HepG2 (cell line): ENCODE data around the gene RUFY2. TPM values are rescaled to one million over a fixed set of nuclear protein-coding genes. Genes with fewer than 3 reads are reported as not detected.

Source experiments
- ATAC-seq: fragments of 200-7000 bp; cut with Tn5 transposase; 3 replicates; pipeline ENCODE4 v1.9.1; 2020; ENCODE audit warnings: mild to moderate bottlenecking, moderate library complexity
- BruUV-seq: library from RNA; stranded (reverse); fragments of 400-500 nt; replicated peaks from 2 replicates; lab custom pipeline; 2021; lab: Mats Ljungman, UMichigan
- CTCF ChIA-PET: fragments of 300-600 bp; formaldehyde crosslinking; extraction: SDS; loops from one replicate; lab custom pipeline; 2021; ENCODE audit warnings: low total read pairs, inconsistent platforms, low intra/inter-chr PET ratio; lab: Yijun Ruan, JAX
- POLR2A ChIA-PET: fragments of 350-600 bp; sonication (Branson Sonifier 250); formaldehyde crosslinking; loops from one replicate; lab custom pipeline; 2020; ENCODE audit warnings: antibody characterized with exemption, inconsistent platforms; lab: Yijun Ruan, JAX
- DNase-seq: peaks from one replicate; pipeline ENCODE4 v3.0.0-alpha.2; 2015; ENCODE audit warnings: low spot score
- FAIRE-seq: peaks from 3 replicates; lab custom pipeline; 2011; peaks lifted over from hg19 to GRCh38; lab: Jason Lieb, UNC
- H2AFZ ChIP-seq: one replicate; pipeline ENCODE4 v1.6.1; 2011; ENCODE audit warnings: low read length, inconsistent platforms
- H3K27ac ChIP-seq: fragments of 300-600 bp; 3 replicates; pipeline ENCODE4 v1.8.0; 2011; ENCODE audit warnings: mixed run types, mild to moderate bottlenecking, mixed read lengths, low read length, inconsistent platforms; ENCODE audit not compliant: insufficient read depth; ENCODE audit errors: extremely low read length
- H3K27me3 ChIP-seq, 2 experiments: fragments of 200-600 bp in 1 of 2; 2 replicates in 1 of 2; 3 replicates in 1 of 2; pipeline versions ENCODE4 v1.6.0 to v1.8.0; 2011; ENCODE audit warnings: low read length in 2 of 2, mild to moderate bottlenecking in 2 of 2, moderate library complexity in 2 of 2, inconsistent platforms in 1 of 2; ENCODE audit not compliant: insufficient read depth in 2 of 2, control insufficient read depth in 1 of 2
- H3K36me3 ChIP-seq, 2 experiments: fragments of 200-600 bp in 1 of 2; replicated peaks in 1 of 2; 2 replicates in 1 of 2; 3 replicates in 1 of 2; pipeline versions ENCODE4 v1.5.1 to v1.8.0; 2011; ENCODE audit warnings: low read length in 2 of 2, inconsistent platforms in 1 of 2; ENCODE audit not compliant: insufficient read depth in 2 of 2, control insufficient read depth in 1 of 2
- H3K4me1 ChIP-seq: 2 replicates; pipeline ENCODE4 v1.5.1; 2012; ENCODE audit warnings: low read length, inconsistent platforms; ENCODE audit not compliant: insufficient read depth
- H3K4me2 ChIP-seq: 2 replicates; pipeline ENCODE4 v1.6.0; 2011; ENCODE audit warnings: low read depth, low read length, inconsistent platforms
- H3K4me3 ChIP-seq, 3 experiments: fragments of 200-600 bp in 1 of 3; sonication (generic), shearing (Covaris generic) in 1 of 3; replicated peaks in 1 of 3; 2 replicates each; pipeline ENCODE4 v1.5.1; 2011 to 2016; ENCODE audit warnings: low read length in 3 of 3, inconsistent platforms in 2 of 3, low read depth in 2 of 3, mild to moderate bottlenecking in 2 of 3, control low read depth in 1 of 3, mixed read lengths in 1 of 3; ENCODE audit not compliant: insufficient read depth in 1 of 3
- H3K79me2 ChIP-seq: one replicate; pipeline ENCODE4 v1.6.1; 2011; ENCODE audit warnings: low read length, inconsistent platforms; ENCODE audit not compliant: insufficient read depth
- H3K9ac ChIP-seq: 2 replicates; pipeline ENCODE4 v1.6.0; 2011; ENCODE audit warnings: mild to moderate bottlenecking, low read depth, low read length, inconsistent platforms; ENCODE audit not compliant: insufficient read depth
- H3K9me3 ChIP-seq: 2 replicates; pipeline ENCODE4 v1.5.1; 2012; ENCODE audit warnings: mild to moderate bottlenecking, low read length
- H4K20me1 ChIP-seq: 2 replicates; pipeline ENCODE4 v1.6.0; 2011; ENCODE audit warnings: inconsistent platforms, mild to moderate bottlenecking, low read length, moderate library complexity; ENCODE audit not compliant: insufficient read depth
- HDAC6 ChIP-seq: fragments of 200-600 bp; sonication (generic); IDR thresholded peaks from 2 replicates; pipeline ENCODE4 v1.7.0; 2017; ENCODE audit warnings: mild to moderate bottlenecking, antibody characterized with exemption, low read length, low read depth
- KDM5A ChIP-seq: fragments of 200-600 bp; sonication (generic); IDR thresholded peaks from 2 replicates; pipeline ENCODE4 v1.7.0; 2018; ENCODE audit warnings: antibody characterized with exemption, mild to moderate bottlenecking, low read length, borderline replicate concordance
- ZNF883 ChIP-seq: sonication (generic); formaldehyde crosslinking; IDR thresholded peaks from 2 replicates; pipeline ENCODE4 v1.5.1; 2020; ENCODE audit warnings: mild to moderate bottlenecking, missing genetic modification reagents; ENCODE audit errors: not compliant biosample characterization
- WGBS: methylation state at CpG from one replicate; pipeline ENCODE4 v1.1.6; 2017; ENCODE audit warnings: low lambda C conversion rate; 5-methylcytosine and 5-hydroxymethylcytosine counted together
- in situ Hi-C: cut with HindIII; loops from 2 replicates; pipeline ENCODE4 v1.10.0; 2017; ENCODE audit warnings: low pct_unique_long_range_greater_than_20kb; ENCODE audit not compliant: extremely low pct_ligation_motif_present
- intact Hi-C: fragments of 100-400 bp; cut with micrococcal nuclease; formaldehyde crosslinking; loops from one replicate; pipeline ENCODE4 v1.10.0; 2022; ENCODE audit not compliant: unreplicated experiment
- polyA plus RNA-seq, 8 experiments: library from polyadenylated mRNA; depleted of rRNA in 3 of 8; stranded (reverse) in 7 of 8; unstranded in 1 of 8; fragments of >200 nt; fragmentation: Illumina TruSeq in 4 of 8; extraction: Trizol in 4 of 8; gene quantifications; 2 replicates each; pipeline versions ENCODE4 v1.2.1 to v1.2.3, GENCODE V29; 2011 to 2016; ENCODE audit warnings: low read depth in 4 of 8, missing spikeins in 1 of 8, mixed read lengths in 1 of 8; ENCODE audit not compliant: insufficient read depth in 1 of 8
- total RNA-seq, 5 experiments: library from RNA; depleted of rRNA; stranded (reverse); fragments of >200 nt; fragmentation: Illumina TruSeq; extraction: Trizol; gene quantifications; 2 replicates each; pipeline ENCODE4 v1.2.3, GENCODE V29; 2016; ENCODE audit warnings: low read depth in 1 of 5
- TF ChIP-seq, protein P1 (sequence below): sonication (generic); formaldehyde crosslinking; IDR thresholded peaks from 2 replicates; pipeline ENCODE4 v1.9.0; 2021; ENCODE audit warnings: mild to moderate bottlenecking, missing genetic modification reagents
- TF ChIP-seq, protein P2 (sequence below): sonication (generic); formaldehyde crosslinking; IDR thresholded peaks from 2 replicates; pipeline ENCODE4 v1.4.0; 2020; ENCODE audit warnings: missing genetic modification reagents

RUFY2 gene
- total and polyA plus RNA-seq, 2 of the 13 experiments (the other 11 are each of a cell fraction or from before 2014, with no cell fraction given) = 10.1 to 16.1 TPM

DNA sequence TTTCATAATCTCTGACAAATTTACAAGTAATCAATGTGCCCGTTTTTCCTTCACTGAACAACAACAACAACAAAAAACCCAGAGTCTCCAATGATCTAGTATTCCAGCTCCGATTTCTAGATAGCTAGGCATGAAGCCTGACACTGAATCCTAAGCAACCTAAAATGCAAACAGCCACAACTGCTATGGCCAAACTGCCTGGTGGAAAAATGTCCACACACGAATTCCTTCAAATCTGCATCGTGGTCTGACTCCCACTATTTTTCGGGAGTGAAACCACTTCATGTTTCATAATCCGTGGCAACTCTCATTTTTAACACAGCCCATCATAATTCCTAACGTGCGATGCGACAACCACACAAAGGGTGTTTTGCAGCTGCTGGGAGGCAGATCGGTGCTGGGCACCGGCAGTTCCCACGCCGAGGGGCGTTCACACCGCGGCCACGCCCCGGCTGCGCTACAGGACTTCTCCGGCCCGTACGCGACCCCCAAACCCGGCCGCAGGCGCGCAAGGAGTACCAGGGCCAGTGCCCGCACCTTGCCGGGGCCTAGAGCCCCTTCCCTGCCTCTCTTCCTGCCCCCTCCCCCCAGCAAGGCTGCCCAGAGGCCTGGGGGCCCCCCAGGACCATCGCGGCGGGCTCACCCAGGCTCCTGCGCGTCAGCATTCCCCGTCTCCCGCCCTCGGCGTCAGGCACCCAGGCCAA lies 814 bp downstream of the RUFY2 start:
- ATAC-seq = peak; percentile 63
- H3K4me1 ChIP-seq = peaks cover 24% of the 10 kb centered on the region
- H3K4me2 ChIP-seq = peak overlapping the region; percentile 99
- POLR2A ChIA-PET = interaction anchor here (0.9 to 1.0 kb wide), 3 partner anchors 18 to 74 kb away, joined by 3 to 4 read pairs (median 3); partner anchors contain the start of genes HNRNPH3 and PBLD
- CTCF ChIA-PET = no interaction called here
- no peak for FAIRE-seq
- peak; percentile 23 for DNase-seq
- H3K36me3 ChIP-seq = peaks cover 2% of the 10 kb centered on the region in 2 experiments; a peak in 4 of 5 replicates
- WGBS = under 1% methylated on average over 13 of the region's 38 CpGs
- no peaks in the 10 kb centered on the region for H3K9me3 ChIP-seq
- peaks cover 41% of the 10 kb centered on the region for H3K79me2 ChIP-seq
- H3K4me3 ChIP-seq = peak overlapping the region; percentile 85 to 100 (median 98)
- peaks cover 6% of the 10 kb centered on the region for H4K20me1 ChIP-seq
- no TSS peak for BruUV-seq
- no peak overlapping the region for H2AFZ ChIP-seq
- no peaks in the 10 kb centered on the region; a peak in 1 of 5 replicates for H3K27me3 ChIP-seq
- H3K27ac ChIP-seq = peak overlapping the region; percentile 90
- in situ Hi-C loops = no loop called here
- intact Hi-C loops = loop anchor here (10.0 kb wide), 2 partner anchors 61 to 139 kb away; no protein-coding TSS in a partner anchor
- peak overlapping the region; percentile 93 for H3K9ac ChIP-seq
- TF ChIP-seq, protein P1, sequence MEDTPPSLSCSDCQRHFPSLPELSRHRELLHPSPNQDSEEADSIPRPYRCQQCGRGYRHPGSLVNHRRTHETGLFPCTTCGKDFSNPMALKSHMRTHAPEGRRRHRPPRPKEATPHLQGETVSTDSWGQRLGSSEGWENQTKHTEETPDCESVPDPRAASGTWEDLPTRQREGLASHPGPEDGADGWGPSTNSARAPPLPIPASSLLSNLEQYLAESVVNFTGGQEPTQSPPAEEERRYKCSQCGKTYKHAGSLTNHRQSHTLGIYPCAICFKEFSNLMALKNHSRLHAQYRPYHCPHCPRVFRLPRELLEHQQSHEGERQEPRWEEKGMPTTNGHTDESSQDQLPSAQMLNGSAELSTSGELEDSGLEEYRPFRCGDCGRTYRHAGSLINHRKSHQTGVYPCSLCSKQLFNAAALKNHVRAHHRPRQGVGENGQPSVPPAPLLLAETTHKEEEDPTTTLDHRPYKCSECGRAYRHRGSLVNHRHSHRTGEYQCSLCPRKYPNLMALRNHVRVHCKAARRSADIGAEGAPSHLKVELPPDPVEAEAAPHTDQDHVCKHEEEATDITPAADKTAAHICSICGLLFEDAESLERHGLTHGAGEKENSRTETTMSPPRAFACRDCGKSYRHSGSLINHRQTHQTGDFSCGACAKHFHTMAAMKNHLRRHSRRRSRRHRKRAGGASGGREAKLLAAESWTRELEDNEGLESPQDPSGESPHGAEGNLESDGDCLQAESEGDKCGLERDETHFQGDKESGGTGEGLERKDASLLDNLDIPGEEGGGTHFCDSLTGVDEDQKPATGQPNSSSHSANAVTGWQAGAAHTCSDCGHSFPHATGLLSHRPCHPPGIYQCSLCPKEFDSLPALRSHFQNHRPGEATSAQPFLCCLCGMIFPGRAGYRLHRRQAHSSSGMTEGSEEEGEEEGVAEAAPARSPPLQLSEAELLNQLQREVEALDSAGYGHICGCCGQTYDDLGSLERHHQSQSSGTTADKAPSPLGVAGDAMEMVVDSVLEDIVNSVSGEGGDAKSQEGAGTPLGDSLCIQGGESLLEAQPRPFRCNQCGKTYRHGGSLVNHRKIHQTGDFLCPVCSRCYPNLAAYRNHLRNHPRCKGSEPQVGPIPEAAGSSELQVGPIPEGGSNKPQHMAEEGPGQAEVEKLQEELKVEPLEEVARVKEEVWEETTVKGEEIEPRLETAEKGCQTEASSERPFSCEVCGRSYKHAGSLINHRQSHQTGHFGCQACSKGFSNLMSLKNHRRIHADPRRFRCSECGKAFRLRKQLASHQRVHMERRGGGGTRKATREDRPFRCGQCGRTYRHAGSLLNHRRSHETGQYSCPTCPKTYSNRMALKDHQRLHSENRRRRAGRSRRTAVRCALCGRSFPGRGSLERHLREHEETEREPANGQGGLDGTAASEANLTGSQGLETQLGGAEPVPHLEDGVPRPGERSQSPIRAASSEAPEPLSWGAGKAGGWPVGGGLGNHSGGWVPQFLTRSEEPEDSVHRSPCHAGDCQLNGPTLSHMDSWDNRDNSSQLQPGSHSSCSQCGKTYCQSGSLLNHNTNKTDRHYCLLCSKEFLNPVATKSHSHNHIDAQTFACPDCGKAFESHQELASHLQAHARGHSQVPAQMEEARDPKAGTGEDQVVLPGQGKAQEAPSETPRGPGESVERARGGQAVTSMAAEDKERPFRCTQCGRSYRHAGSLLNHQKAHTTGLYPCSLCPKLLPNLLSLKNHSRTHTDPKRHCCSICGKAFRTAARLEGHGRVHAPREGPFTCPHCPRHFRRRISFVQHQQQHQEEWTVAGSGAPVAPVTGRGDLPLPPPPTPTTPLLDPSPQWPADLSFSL (CRISPR knock-in tag) = peak; percentile 52
- TF ChIP-seq, protein P2, sequence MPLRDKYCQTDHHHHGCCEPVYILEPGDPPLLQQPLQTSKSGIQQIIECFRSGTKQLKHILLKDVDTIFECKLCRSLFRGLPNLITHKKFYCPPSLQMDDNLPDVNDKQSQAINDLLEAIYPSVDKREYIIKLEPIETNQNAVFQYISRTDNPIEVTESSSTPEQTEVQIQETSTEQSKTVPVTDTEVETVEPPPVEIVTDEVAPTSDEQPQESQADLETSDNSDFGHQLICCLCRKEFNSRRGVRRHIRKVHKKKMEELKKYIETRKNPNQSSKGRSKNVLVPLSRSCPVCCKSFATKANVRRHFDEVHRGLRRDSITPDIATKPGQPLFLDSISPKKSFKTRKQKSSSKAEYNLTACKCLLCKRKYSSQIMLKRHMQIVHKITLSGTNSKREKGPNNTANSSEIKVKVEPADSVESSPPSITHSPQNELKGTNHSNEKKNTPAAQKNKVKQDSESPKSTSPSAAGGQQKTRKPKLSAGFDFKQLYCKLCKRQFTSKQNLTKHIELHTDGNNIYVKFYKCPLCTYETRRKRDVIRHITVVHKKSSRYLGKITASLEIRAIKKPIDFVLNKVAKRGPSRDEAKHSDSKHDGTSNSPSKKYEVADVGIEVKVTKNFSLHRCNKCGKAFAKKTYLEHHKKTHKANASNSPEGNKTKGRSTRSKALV = peak; percentile 59; the same call in 1 of the 2 replicates
- TF ChIP-seq ZNF883 (peak; percentile 21), HDAC6 (no peak), KDM5A (no peak)
